Measurements from ENCODE around the gene DIAPH3. TPM values are rescaled to one million over a fixed set of nuclear protein-coding genes. Genes with fewer than 3 reads are reported as not detected.

DIAPH3 gene
- polyA plus RNA-seq, 1 of the 3 experiments (the other 2 are of a cell fraction), result 5.4 TPM

GRCh38 chr13:59776924-59777690, 386.6 kb downstream of the DIAPH3 start:
- H2AFZ ChIP-seq (ENCODE audit: low read depth), result peak overlapping the region; percentile 39
- peak overlapping the region; percentile 45 for H3K4me2 ChIP-seq
- TF ChIP-seq EP300 (IDR thresholded peaks at IDR 0.05; ENCODE audit: borderline replicate concordance in 1 of 2, low read depth in 1 of 2, low read length in 1 of 2) (peak in 1 of 2 experiments; percentile 96; a peak in 1 of 4 replicates), USF2 (IDR thresholded peaks at IDR 0.05; ENCODE audit: borderline replicate concordance, low read depth, low read length) (no peak), SMC3 (IDR thresholded peaks at IDR 0.05; ENCODE audit: low read depth, low read length) (no peak), JUND (IDR thresholded peaks at IDR 0.05) (peak; percentile 96), NRF1 (IDR thresholded peaks at IDR 0.05; ENCODE audit: low read depth, low read length) (no peak), TAF1 (IDR thresholded peaks at IDR 0.05; ENCODE audit: borderline replicate concordance, low read depth, low read length) (no peak), POLR2AphosphoS5 (IDR thresholded peaks at IDR 0.05; ENCODE audit: low read depth, low read length) (peak; percentile 46; the same call in 1 of the 2 replicates), FOXJ3 (CRISPR knock-in tag; IDR thresholded peaks at IDR 0.05) (no peak), IRF3 (IDR thresholded peaks at IDR 0.05; ENCODE audit: low read depth, low read length) (no peak), RCOR1 (IDR thresholded peaks at IDR 0.05; ENCODE audit: low read length) (no peak), CHD2 (IDR thresholded peaks at IDR 0.05; ENCODE audit: low read length, partially characterized antibody) (no peak), TEAD4 (IDR thresholded peaks at IDR 0.05; ENCODE audit: borderline replicate concordance, insufficient read depth) (peak; percentile 80), EZH2phosphoT487 (IDR thresholded peaks at IDR 0.05; ENCODE audit: borderline replicate concordance, low read depth) (no peak), GATA2 (CRISPR knock-in tag; IDR thresholded peaks at IDR 0.05) (no peak), RXRA (IDR thresholded peaks at IDR 0.05; ENCODE audit: borderline replicate concordance, low read depth) (peak; percentile 20; the same call in 1 of the 2 replicates), SIN3A (IDR thresholded peaks at IDR 0.05; ENCODE audit: borderline replicate concordance, low read depth, low read length) (no peak), MXI1 (IDR thresholded peaks at IDR 0.05; ENCODE audit: low read depth, low read length) (no peak), FOXM1 (IDR thresholded peaks at IDR 0.05; ENCODE audit: low read depth) (peak; percentile 77), FOSL2 (IDR thresholded peaks at IDR 0.05; ENCODE audit: borderline replicate concordance, low read depth) (peak; percentile 96), GABPA (IDR thresholded peaks at IDR 0.05; ENCODE audit: low read depth) (no peak), ELF1 (IDR thresholded peaks at IDR 0.05) (no peak), RAD21 (IDR thresholded peaks at IDR 0.05; ENCODE audit: low read length) (no peak), RFX5 (IDR thresholded peaks at IDR 0.05; ENCODE audit: low read length) (no peak)
- TF ChIP-seq, protein P1, sequence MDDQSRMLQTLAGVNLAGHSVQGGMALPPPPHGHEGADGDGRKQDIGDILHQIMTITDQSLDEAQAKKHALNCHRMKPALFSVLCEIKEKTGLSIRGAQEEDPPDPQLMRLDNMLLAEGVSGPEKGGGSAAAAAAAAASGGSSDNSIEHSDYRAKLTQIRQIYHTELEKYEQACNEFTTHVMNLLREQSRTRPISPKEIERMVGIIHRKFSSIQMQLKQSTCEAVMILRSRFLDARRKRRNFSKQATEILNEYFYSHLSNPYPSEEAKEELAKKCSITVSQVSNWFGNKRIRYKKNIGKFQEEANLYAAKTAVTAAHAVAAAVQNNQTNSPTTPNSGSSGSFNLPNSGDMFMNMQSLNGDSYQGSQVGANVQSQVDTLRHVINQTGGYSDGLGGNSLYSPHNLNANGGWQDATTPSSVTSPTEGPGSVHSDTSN (IDR thresholded peaks at IDR 0.05), result peak; percentile 92
- TF ChIP-seq, protein P2, sequence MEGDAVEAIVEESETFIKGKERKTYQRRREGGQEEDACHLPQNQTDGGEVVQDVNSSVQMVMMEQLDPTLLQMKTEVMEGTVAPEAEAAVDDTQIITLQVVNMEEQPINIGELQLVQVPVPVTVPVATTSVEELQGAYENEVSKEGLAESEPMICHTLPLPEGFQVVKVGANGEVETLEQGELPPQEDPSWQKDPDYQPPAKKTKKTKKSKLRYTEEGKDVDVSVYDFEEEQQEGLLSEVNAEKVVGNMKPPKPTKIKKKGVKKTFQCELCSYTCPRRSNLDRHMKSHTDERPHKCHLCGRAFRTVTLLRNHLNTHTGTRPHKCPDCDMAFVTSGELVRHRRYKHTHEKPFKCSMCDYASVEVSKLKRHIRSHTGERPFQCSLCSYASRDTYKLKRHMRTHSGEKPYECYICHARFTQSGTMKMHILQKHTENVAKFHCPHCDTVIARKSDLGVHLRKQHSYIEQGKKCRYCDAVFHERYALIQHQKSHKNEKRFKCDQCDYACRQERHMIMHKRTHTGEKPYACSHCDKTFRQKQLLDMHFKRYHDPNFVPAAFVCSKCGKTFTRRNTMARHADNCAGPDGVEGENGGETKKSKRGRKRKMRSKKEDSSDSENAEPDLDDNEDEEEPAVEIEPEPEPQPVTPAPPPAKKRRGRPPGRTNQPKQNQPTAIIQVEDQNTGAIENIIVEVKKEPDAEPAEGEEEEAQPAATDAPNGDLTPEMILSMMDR (IDR thresholded peaks at IDR 0.05), result no peak
- TF ChIP-seq, protein P3, sequence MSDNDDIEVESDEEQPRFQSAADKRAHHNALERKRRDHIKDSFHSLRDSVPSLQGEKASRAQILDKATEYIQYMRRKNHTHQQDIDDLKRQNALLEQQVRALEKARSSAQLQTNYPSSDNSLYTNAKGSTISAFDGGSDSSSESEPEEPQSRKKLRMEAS (IDR thresholded peaks at IDR 0.05; ENCODE audit: low read depth), result peak; percentile 40; the same call in 1 of the 2 replicates

More at GRCh38 chr13:59776924-59777690, 386.6 kb downstream of the DIAPH3 start:
- Histone ChIP-seq H3K9ac (peak overlapping the region; percentile 39), H4K20me1 (ENCODE audit: insufficient read depth) (no peaks in the 10 kb centered on the region), H3K36me3 (replicated peaks in 1 of 2; ENCODE audit: control insufficient read depth in 1 of 2, insufficient read depth in 2 of 2, low read length in 1 of 2) (no peaks in the 10 kb centered on the region), H3K79me2 (ENCODE audit: insufficient read depth) (peaks cover 3% of the 10 kb centered on the region; the same call in 1 of the 2 replicates), H3K9me3 (no peaks in the 10 kb centered on the region), H3K4me3 (ENCODE audit: low read depth in 2 of 2, low read length in 1 of 2) (no peak overlapping the region), H3K9me2 (no peaks in the 10 kb centered on the region), H3K4me1 (ENCODE audit: control insufficient read depth in 1 of 2, insufficient read depth in 2 of 2, low read depth in 1 of 2, low read length in 1 of 2) (peaks cover 2 to 51% of the 10 kb centered on the region in 2 experiments), H3F3A (replicated peaks; ENCODE audit: insufficient read depth) (peaks cover 63% of the 10 kb centered on the region), H3K27me3 (ENCODE audit: insufficient read depth) (no peaks in the 10 kb centered on the region), H3K27ac (ENCODE audit: low read depth in 2 of 2, low read length in 1 of 2) (peak overlapping the region; percentile 60 to 94; a peak in 3 of 4 replicates)
- 32% methylated on average over 5 of the region's 5 CpGs for WGBS (ENCODE audit: low lambda C conversion rate)
- CTCF ChIA-PET, result interaction anchor here (1.1 to 1.3 kb wide), 3 partner anchors 97 to 448 kb away, joined by 3 to 4 read pairs (median 3); no protein-coding TSS in a partner anchor
- no peak for DNase-seq
- POLR2A ChIA-PET, result no interaction called here

All from SK-N-SH (cell line).